Hepatocyte (in vitro differentiated cells): Measurements from ENCODE around the gene NSRP1.

Experiments used
- EZH2 ChIP-seq: fragments of 200-600 bp; sonication (generic); IDR thresholded peaks from 2 replicates; pipeline ENCODE4 v1.6.1; 2016; ENCODE audit warnings: antibody characterized with exemption, mild to moderate bottlenecking, borderline replicate concordance
- EZH2phosphoT487 ChIP-seq: fragments of 200-600 bp; sonication (generic); IDR thresholded peaks from one replicate; pipeline ENCODE4 v1.6.1; 2018; ENCODE audit warnings: antibody characterized with exemption, mild to moderate bottlenecking, low read depth, moderate library complexity; ENCODE audit not compliant: unreplicated experiment, severe bottlenecking
- TF ChIP-seq, protein P1 (sequence below): fragments of 200-600 bp; sonication (generic); IDR thresholded peaks from 2 replicates; pipeline ENCODE4 v1.5.1; 2016; ENCODE audit warnings: antibody characterized with exemption, mild to moderate bottlenecking; ENCODE audit not compliant: poor library complexity

GRCh38 chr17:30161601-30162000 is 45.0 kb downstream of the NSRP1 start:
- TF ChIP-seq, protein P1, sequence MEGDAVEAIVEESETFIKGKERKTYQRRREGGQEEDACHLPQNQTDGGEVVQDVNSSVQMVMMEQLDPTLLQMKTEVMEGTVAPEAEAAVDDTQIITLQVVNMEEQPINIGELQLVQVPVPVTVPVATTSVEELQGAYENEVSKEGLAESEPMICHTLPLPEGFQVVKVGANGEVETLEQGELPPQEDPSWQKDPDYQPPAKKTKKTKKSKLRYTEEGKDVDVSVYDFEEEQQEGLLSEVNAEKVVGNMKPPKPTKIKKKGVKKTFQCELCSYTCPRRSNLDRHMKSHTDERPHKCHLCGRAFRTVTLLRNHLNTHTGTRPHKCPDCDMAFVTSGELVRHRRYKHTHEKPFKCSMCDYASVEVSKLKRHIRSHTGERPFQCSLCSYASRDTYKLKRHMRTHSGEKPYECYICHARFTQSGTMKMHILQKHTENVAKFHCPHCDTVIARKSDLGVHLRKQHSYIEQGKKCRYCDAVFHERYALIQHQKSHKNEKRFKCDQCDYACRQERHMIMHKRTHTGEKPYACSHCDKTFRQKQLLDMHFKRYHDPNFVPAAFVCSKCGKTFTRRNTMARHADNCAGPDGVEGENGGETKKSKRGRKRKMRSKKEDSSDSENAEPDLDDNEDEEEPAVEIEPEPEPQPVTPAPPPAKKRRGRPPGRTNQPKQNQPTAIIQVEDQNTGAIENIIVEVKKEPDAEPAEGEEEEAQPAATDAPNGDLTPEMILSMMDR = no peak
- TF ChIP-seq EZH2phosphoT487 (no peak), EZH2 (no peak)
